GM12891 (cell line): ENCODE measurements around the gene MFAP3.
"Not testable (repeated sequence)": the region's sequence is repeated elsewhere in the genome, so short reads cannot be mapped to it uniquely, and the experiment has no call there.

Source experiments
- PAX5 ChIP-seq: IDR thresholded peaks from 2 replicates; pipeline ENCODE4 v1.6.1; 2011; ENCODE audit warnings: low read length, moderate library complexity, mild to moderate bottlenecking; ENCODE audit not compliant: insufficient read depth, severe bottlenecking
- POLR2A ChIP-seq: IDR thresholded peaks from 2 replicates; pipeline ENCODE4 v1.6.1; 2011; ENCODE audit warnings: low read depth, low read length, control low read depth
- POLR2AphosphoS5 ChIP-seq: IDR thresholded peaks from 2 replicates; pipeline ENCODE4 v1.6.1; 2011; ENCODE audit warnings: low read depth, low read length, control low read depth
- SPI1 ChIP-seq: IDR thresholded peaks from 2 replicates; pipeline ENCODE4 v1.6.1; 2011; ENCODE audit warnings: low read depth, low read length, control low read depth
- TAF1 ChIP-seq: IDR thresholded peaks from 2 replicates; pipeline ENCODE4 v1.6.1; 2011; ENCODE audit warnings: low read depth, low read length, control low read depth

DNA sequence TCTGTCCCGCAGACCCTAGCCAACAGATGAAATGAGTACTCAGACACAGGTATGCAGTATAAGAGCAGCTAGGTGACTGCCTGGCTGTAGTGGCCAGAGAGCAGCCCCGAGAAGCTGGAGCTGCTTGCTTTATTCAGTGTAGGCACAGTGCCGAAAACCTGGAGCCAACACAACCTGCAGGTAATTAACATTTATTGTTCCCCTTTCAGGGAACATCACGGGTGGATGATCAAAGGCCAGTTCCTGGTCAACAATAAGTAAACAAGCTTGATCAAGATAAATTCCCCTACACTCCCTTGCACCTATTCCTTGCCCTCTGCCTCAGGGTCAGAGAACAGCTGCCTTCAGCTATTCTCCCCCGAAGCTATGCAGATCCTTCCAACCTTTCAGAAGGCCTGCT, 31.1 kb downstream of the MFAP3 start:
- not testable (repeated sequence) for TF ChIP-seq POLR2A, SPI1, POLR2AphosphoS5, TAF1, PAX5
